C4-2B (cell line): ENCODE results near the gene G6PD.

ENCODE experiments used
- CTCF ChIP-seq: fragments of 450-650 bp; conservative IDR thresholded peaks from 2 replicates; pipeline ENCODE4 v1.5.1; 2017; ENCODE audit warnings: mild to moderate bottlenecking
- ZFX ChIP-seq: fragments of 450-650 bp; IDR thresholded peaks from 2 replicates; pipeline ENCODE4 v1.6.1; 2017

GRCh38 chrX:154532690-154533089, 14.0 kb downstream of the G6PD start:
- no peak for TF ChIP-seq CTCF
- TF ChIP-seq ZFX, result no peak
